Large intestine (tissue), 3 donors: Measurements from ENCODE around the gene ARMC6. TPM values are rescaled to one million over a fixed set of nuclear protein-coding genes. Genes with fewer than 3 reads are reported as not detected.

Experiments
- DNase-seq, 2 donors: peaks; one replicate each; pipeline versions ENCODE4 v3.0.0 to v3.0.0-alpha.2; 2013
- H3K27ac ChIP-seq: one replicate; pipeline ENCODE4 v1.5.1; 2013; ENCODE audit warnings: low read length
- H3K27me3 ChIP-seq: 2 replicates; pipeline ENCODE4 v1.6.1; 2013; ENCODE audit warnings: low read length; ENCODE audit not compliant: control insufficient read depth, insufficient read depth
- H3K36me3 ChIP-seq: 2 replicates; pipeline ENCODE4 v1.6.1; 2013; ENCODE audit warnings: low read length; ENCODE audit not compliant: control insufficient read depth, insufficient read depth
- H3K4me1 ChIP-seq: one replicate; pipeline ENCODE4 v1.6.1; 2013; ENCODE audit warnings: low read length; ENCODE audit not compliant: control insufficient read depth, insufficient read depth
- H3K4me3 ChIP-seq: one replicate; pipeline ENCODE4 v1.5.1; 2013; ENCODE audit warnings: low read length
- H3K9me3 ChIP-seq: one replicate; pipeline ENCODE4 v1.6.1; 2013; ENCODE audit warnings: mild to moderate bottlenecking, low read depth, low read length, moderate library complexity; ENCODE audit not compliant: control insufficient read depth
- WGBS: methylation state at CpG from one replicate; pipeline ENCODE4 v1.1.5; 2013; ENCODE audit warnings: low lambda C conversion rate; ENCODE audit not compliant: insufficient coverage; 5-methylcytosine and 5-hydroxymethylcytosine counted together
- polyA plus RNA-seq: library from polyadenylated mRNA; unstranded; fragments of 120-200 nt; gene quantifications from one replicate; pipeline ENCODE4 v1.2.1, GENCODE V29; 2013

Gene ARMC6
- polyA plus RNA-seq, 1 donor, result 21.0 TPM

DNA sequence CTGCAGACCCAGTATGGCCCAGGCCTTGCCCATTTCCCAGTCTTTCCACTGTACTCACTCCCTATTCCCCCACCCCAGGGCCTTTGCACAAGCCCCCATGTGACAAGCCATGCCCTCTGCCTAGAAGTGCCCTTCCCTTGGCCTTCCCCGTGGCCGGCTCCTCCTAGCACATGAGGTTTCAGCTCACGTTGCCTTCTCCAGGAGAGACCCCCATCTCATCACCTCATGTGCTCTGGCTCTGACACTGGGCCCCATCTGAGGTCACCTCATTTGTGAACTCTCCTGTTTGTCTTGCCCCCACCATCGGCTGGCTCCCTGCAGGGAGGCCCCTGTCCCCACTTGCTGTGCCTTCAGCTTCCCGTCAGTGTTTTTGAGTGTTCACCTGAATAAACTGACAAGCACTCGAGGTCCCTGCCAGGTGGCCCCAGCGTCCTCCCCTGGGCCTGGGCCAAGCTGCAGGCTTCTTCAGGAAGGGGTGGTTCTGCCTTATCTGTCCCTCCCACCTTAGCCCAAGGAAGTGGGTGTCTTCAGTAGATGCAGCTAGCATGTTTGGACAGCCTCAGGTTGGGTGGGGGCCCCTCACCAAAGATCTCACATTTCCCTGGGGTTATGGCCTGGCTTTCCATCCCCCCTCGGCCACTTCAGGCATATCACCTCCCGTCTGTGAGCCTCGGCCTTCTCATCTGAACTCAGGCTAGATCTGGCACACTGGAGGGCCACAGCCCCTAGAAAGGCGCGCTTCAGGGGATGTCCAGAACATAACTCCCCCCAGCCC is 26.6 kb downstream of the ARMC6 start:
- H3K36me3 ChIP-seq, result peaks cover 40% of the 10 kb centered on the region
- WGBS, result no CpG with 5 or more reads among the region's 12 CpGs
- H3K27me3 ChIP-seq, result no peaks in the 10 kb centered on the region
- no peaks in the 10 kb centered on the region for H3K9me3 ChIP-seq
- no peak overlapping the region for H3K4me3 ChIP-seq
- H3K4me1 ChIP-seq, result peaks cover 14% of the 10 kb centered on the region
- no peak for DNase-seq
- H3K27ac ChIP-seq, result no peak overlapping the region

DNA sequence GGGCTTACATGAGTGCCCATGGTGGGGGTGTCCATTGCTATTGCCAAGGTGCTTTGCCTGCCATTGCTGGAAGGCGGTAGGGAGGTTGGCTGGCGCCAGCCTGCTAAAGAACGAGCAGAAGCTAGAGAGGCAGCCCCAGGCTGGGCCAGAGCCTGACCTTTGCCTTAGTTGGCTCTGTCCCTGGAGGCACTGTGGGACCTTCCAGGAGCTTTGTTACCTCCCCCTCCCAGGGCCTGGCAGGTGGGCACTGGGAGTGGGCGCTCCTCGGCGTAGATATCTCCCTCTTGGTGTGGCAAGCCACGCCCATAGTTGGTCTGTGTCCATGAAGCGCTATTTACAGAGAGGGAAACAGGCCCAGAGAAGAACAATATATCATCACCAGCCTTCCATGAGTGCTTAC is 28.1 kb downstream of the ARMC6 start:
- no peaks in the 10 kb centered on the region for H3K9me3 ChIP-seq
- H3K27me3 ChIP-seq, result no peaks in the 10 kb centered on the region
- H3K36me3 ChIP-seq, result peaks cover 28% of the 10 kb centered on the region
- peaks cover 14% of the 10 kb centered on the region for H3K4me1 ChIP-seq
- no peak for DNase-seq
- H3K4me3 ChIP-seq, result no peak overlapping the region
- H3K27ac ChIP-seq, result no peak overlapping the region
- no CpG with 5 or more reads among the region's 8 CpGs for WGBS

DNA sequence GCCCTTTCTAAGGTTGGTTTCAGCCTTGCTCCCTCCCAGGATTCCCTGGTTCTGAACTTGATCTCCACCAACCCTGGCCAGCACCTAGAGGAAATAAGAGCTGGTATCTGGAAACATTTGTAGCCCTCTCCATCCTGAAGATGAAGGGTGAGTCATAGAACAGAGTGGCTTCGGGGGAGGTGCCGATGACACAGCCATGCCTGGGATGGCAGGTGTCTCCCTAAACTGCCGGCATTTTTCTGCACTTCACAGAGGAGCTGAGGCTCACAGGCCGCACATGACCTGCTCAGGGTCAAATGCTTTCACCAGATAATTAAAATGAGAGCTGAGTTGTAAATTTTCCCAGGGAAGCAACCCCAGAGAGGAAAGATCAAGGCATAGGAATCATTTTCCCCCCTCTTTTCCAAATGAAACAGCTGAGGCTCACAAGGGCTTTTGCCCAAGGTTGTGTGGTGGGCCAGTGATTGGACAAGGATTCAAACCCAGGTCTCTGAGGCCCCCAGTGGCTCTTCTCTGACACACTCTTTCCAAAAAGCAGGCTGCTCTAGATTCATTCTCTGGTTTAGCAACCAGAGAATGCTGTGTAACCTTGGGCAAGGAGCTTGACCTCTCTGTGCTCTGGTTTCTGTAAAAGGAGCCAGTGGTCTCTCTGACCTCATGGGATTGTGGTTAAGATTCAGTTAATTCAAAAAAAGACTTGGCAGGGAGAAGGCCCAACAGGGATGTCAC is 29.2 kb downstream of the ARMC6 start:
- DNase-seq, result no peak
- no peak overlapping the region for H3K27ac ChIP-seq
- no peaks in the 10 kb centered on the region for H3K9me3 ChIP-seq
- no CpG with 5 or more reads among the region's 4 CpGs for WGBS
- H3K27me3 ChIP-seq, result no peaks in the 10 kb centered on the region
- peak overlapping the region; percentile 51 for H3K4me3 ChIP-seq
- peaks cover 19% of the 10 kb centered on the region for H3K36me3 ChIP-seq
- H3K4me1 ChIP-seq, result peaks cover 14% of the 10 kb centered on the region

DNA sequence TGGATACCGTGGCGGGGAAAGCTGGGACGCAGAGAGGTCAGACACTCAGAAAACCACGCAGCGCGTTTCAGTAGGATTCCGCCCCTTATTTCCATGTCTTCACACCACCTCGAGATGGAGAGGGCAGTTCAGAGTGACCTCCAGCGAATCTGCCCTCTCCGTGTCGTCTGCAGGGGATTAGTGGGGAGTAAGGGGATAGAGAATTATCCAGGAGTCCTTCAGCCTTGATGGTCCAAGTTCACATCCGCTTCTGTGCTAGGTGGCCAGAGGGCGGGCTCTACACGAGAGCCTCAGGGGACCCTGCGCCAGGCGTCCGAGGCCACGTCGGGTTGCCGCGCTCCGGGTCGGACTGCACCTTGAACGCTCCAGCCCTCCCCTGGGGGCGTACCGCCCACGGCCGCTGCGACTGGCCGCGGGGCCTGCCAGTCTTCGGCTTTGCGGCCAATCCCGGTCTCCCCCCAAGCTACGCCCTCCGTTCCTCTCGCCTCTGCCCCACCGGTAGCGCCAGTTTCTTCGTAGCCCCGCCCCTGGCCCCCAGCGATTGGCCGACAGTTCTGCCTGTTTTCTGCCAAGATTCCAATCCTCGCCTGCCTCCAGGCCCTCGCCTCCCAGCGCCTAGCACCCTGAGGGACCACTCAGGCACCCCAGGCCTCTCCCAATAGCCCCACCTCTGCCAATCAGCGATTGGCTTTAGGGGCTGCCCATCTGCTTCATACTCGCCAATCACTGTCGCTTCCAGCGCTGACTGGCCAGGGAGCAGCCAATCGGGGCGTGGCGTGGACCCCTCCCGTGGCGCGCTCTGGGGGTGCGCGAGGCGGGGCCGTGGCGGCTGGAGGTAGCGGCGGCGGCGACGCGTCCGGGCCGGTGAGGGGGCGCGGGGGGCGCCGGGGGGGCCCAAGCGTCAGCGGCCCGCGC is 30.0 kb downstream of the ARMC6 start, which contains the start of gene SLC25A42:
SLC25A42 (plus strand) TSS at position 812 of the 915 bp plus-strand sequence. CDS start 32,131 bp downstream, outside the sequence.
- no CpG with 5 or more reads among the region's 77 CpGs for WGBS
- Histone ChIP-seq H3K36me3 (peaks cover 11% of the 10 kb centered on the region), H3K9me3 (no peaks in the 10 kb centered on the region), H3K27me3 (no peaks in the 10 kb centered on the region), H3K27ac (peak within 1 kb of the TSS; percentile 42), H3K4me1 (peaks cover 9% of the 10 kb centered on the region), H3K4me3 (peak within 1 kb of the TSS; percentile 75)
- peak; percentile 100 for DNase-seq

DNA sequence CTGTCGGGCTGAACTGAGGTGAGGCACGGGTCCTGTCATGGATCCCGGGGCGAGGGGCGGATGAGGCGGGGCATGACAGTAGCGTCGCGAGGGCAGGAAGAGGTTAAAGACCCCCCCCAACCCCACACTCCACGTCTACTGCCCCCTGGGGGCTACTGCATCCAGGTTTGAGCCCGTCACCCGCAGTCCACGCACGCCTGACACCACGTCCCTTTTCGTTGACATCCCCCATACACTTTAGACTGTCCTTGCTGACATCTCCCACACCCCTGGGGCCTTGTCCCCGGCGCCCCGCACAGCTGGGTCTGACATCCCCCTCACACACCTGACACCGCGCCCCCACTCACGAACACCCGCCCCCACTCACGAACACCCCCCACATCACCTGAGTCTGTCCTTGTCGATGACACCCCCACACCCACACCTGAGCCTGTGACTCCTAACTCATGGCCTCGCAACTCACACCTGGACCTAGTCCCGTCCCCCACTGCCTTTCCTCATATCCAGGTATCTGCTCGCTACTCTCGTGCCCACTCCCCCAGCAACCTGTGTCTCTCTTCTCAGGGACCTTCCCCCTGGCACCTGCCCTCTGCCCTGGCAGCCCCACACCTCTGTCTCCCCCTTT is 30.8 kb downstream of the ARMC6 start:
- H3K9me3 ChIP-seq, result no peaks in the 10 kb centered on the region
- H3K36me3 ChIP-seq, result peaks cover 7% of the 10 kb centered on the region
- WGBS, result no CpG with 5 or more reads among the region's 29 CpGs
- DNase-seq, result no peak
- H3K4me3 ChIP-seq, result peak overlapping the region; percentile 75
- no peak overlapping the region for H3K27ac ChIP-seq
- H3K27me3 ChIP-seq, result no peaks in the 10 kb centered on the region
- H3K4me1 ChIP-seq, result peaks cover 9% of the 10 kb centered on the region

DNA sequence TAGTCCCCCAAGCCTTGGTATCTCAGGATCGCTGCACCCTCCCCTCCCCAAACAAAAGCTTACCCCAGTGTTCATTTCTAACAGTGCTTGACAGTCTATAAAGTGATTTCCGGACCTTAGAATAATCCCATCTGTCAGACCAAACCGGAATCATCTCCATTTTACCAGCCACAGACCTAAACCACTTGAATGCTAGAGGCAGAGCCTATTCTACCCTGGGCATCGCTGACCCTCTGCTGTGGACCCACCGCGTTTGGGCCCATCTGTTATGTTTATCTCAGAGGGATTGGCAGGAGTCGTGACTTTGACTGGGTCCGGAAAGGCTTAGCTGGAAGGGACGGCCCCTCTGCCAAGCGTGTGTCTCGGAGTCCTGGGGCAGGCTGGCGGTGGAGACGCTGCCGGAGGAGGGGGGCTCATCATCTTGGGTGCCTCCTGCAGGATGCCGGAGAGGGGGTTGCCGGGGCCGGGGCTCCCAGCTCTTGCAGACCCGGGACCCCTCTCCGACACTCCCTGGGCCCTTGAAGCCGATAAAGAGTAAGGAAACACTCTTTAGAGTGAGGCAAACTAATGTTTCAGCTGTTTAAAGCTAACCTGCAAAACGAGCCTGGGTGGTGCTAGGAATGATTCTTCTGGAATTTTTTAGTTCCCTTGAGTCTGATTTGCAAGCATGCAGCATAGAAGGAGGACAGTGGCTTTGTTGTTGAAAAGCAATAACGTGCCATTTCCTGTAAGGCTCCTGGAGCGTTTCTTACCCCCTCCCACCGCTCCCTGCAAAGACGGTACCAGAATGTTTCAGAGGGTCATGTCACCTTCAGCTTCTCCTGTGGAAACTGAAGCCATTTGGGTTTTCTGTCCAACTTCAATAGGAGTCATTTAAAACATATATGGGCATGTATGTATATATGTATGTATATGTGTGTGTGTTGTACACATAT is 31.7 kb downstream of the ARMC6 start:
- Histone ChIP-seq H3K27me3 (no peaks in the 10 kb centered on the region), H3K9me3 (no peaks in the 10 kb centered on the region), H3K4me1 (peaks cover 9% of the 10 kb centered on the region), H3K4me3 (peak overlapping the region; percentile 75), H3K27ac (no peak overlapping the region), H3K36me3 (peaks cover 4% of the 10 kb centered on the region)
- DNase-seq, result peak in 1 of 2 donors; percentile 32
- no CpG with 5 or more reads among the region's 25 CpGs for WGBS

DNA sequence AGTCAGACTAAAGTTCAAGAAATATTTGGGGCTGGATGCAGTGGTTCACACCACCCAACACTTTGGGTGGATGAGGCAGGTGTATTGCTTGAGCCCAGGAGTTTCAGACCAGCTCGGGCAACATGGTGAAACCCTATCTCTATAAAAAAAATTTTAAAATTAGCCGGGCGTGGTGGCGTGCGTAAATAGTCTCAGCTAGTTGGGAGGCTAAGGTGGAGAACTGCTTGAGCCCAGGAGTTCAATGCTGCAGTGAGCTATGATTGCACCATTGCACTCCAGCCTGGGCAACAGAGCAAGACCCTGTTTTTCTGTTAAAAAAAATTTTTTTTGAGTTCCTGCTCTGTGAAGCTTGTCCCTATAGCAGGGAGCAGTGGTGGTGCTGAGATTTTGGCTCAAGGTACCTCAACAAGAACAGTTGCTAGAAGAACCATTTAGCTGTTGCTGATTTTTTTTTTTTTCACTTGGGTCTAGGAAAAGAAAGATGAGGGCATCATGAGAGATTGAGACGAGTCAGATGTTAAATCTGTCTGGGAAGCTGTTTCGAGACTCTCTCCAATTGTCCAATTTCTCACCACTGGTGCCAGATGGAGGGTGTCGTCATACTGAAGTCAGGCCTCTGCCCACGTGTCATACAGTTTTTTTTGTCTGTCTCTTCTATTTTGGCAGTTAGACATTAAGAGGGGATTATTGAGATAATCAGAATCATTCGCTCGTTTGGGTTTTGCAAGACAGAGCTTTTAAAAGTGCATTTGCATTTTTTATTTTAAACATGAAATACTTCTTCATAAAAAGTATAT is 34.1 kb downstream of the ARMC6 start:
- H3K4me1 ChIP-seq, result peaks cover 9% of the 10 kb centered on the region
- no peak for DNase-seq
- no peak overlapping the region for H3K27ac ChIP-seq
- H3K4me3 ChIP-seq, result no peak overlapping the region
- H3K27me3 ChIP-seq, result no peaks in the 10 kb centered on the region
- H3K9me3 ChIP-seq, result no peaks in the 10 kb centered on the region
- 88% methylated on average over 5 of the region's 11 CpGs for WGBS
- peaks cover 4% of the 10 kb centered on the region for H3K36me3 ChIP-seq

DNA sequence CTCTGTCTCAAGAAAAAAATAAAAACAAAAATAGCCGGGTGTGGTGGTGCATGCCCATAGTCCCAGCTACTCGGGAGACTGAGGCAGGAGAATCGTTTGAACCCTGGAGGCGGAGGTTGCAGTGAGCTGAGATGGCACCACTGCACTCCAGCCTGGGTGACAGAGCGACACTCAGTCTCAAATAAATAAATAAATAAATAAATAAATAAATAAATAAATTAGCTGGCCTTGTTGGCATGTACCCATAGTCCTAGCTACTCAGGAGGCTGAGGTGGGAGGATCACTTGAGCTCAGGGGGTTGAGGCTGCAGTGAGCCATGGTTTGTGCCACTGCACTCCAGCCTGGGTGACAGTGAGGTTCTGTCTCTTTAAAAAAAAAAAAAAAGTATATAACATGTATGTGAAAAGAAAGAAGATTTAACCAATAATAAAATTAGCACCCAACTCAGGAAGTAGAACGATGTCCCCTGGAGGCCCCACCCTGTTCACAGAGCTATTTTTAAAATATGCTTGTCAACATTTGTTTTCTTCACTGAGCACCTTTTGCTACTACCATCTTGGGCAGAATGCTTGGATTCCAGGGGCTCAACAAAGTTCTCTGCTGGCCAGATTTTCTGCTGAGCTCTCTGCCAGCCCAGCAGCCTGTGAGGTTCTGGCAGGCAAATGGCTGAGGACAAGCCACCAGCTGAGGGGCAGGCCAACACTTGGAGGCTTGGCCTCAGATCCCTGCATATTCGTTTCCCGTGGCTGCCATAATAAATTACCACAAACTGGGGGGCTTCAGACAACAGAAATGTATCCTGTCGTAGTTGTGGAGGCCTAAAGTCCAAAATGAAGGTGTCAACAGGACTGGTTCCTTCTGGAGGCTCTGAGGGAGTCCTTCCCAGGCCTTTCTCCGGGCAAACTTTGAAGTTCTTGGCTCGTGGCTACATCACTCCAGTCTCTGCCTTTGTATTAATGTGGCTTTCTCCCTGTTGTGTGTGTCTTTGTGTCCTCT is 35.6 kb downstream of the ARMC6 start:
- 100% methylated on average over 1 of the region's 11 CpGs for WGBS
- H3K36me3 ChIP-seq, result peaks cover 4% of the 10 kb centered on the region
- no peak overlapping the region for H3K27ac ChIP-seq
- H3K9me3 ChIP-seq, result no peaks in the 10 kb centered on the region
- no peak for DNase-seq
- no peaks in the 10 kb centered on the region for H3K27me3 ChIP-seq
- no peak overlapping the region for H3K4me3 ChIP-seq
- peaks cover 5% of the 10 kb centered on the region for H3K4me1 ChIP-seq
